K562 (cell line): ENCODE data around the gene KLK3. TPM values are rescaled to one million over a fixed set of nuclear protein-coding genes. Genes with fewer than 3 reads are reported as not detected.

ENCODE experiments used
- ATAC-seq: fragments of 200-7000 bp; cut with Tn5 transposase; 3 replicates; pipeline ENCODE4 v1.9.1; 2020; ENCODE audit warnings: moderate library complexity
- BruUV-seq: library from RNA; stranded (reverse); fragments of 400-500 nt; replicated peaks from 2 replicates; lab custom pipeline; 2021; lab: Mats Ljungman, UMichigan
- CTCF ChIA-PET: fragments of 300-600 bp; formaldehyde crosslinking; extraction: SDS; loops from one replicate; lab custom pipeline; 2021; ENCODE audit warnings: low intra/inter-chr PET ratio; lab: Yijun Ruan, JAX
- POLR2A ChIA-PET: fragments of 300-600, 350-650 bp; sonication (Branson Sonifier 250); formaldehyde crosslinking; extraction: SDS; loops from one replicate; lab custom pipeline; 2021; ENCODE audit warnings: antibody characterized with exemption, inconsistent platforms; lab: Yijun Ruan, JAX
- DNase-seq, 4 experiments: peaks; one replicate each; pipeline versions ENCODE4 v3.0.0 to v3.0.0-alpha.2; 2011 to 2018; ENCODE audit warnings: low spot score in 3 of 4, mixed read lengths in 3 of 4; ENCODE audit errors: extremely low read depth in 1 of 4
- FAIRE-seq: peaks from 2 replicates; lab custom pipeline; 2011; peaks lifted over from hg19 to GRCh38; lab: Jason Lieb, UNC
- H2AFZ ChIP-seq: 2 replicates; pipeline ENCODE4 v1.6.0; 2011; ENCODE audit warnings: low read depth, low read length, control low read depth, inconsistent platforms
- H3K27ac ChIP-seq: fragments of 200-600 bp; 3 replicates; pipeline ENCODE4 v1.8.0; 2011; ENCODE audit warnings: low read depth, mild to moderate bottlenecking, control low read depth, inconsistent platforms, low read length, moderate library complexity, mixed read lengths; ENCODE audit errors: extremely low read depth
- H3K27me3 ChIP-seq, 2 experiments: fragments of 300-600 bp in 1 of 2; 2 replicates in 1 of 2; 3 replicates in 1 of 2; pipeline versions ENCODE4 v1.6.0 to v1.8.0; 2011; ENCODE audit warnings: inconsistent platforms in 2 of 2, low read length in 2 of 2, mild to moderate bottlenecking in 1 of 2, mixed read lengths in 1 of 2, moderate library complexity in 1 of 2; ENCODE audit not compliant: control insufficient read depth in 2 of 2, insufficient read depth in 2 of 2
- H3K36me3 ChIP-seq: fragments of 300-600 bp; 3 replicates; pipeline ENCODE4 v1.8.0; 2011; ENCODE audit warnings: mild to moderate bottlenecking, low read length, inconsistent platforms; ENCODE audit not compliant: control insufficient read depth, insufficient read depth
- H3K4me1 ChIP-seq, 2 experiments: fragments of 200-600 bp in 1 of 2; replicated peaks in 1 of 2; 2 replicates in 1 of 2; 3 replicates in 1 of 2; pipeline versions ENCODE4 v1.5.1 to v1.8.0; 2011; ENCODE audit warnings: inconsistent platforms in 2 of 2, low read length in 2 of 2, mild to moderate bottlenecking in 1 of 2, mixed read lengths in 1 of 2, moderate library complexity in 1 of 2; ENCODE audit not compliant: control insufficient read depth in 2 of 2, insufficient read depth in 2 of 2
- H3K4me2 ChIP-seq: 2 replicates; pipeline ENCODE4 v1.6.1; 2011; ENCODE audit warnings: low read length, control low read depth, inconsistent platforms, mixed read lengths; ENCODE audit not compliant: insufficient read depth
- H3K4me3 ChIP-seq: fragments of 200-600 bp; sonication (generic), shearing (Covaris generic); 2 replicates; pipeline ENCODE4 v1.5.1; 2016; ENCODE audit warnings: control low read depth, inconsistent platforms
- H3K79me2 ChIP-seq: fragments of 200-600 bp; 3 replicates; pipeline ENCODE4 v1.8.0; 2011; ENCODE audit warnings: low read length, inconsistent platforms; ENCODE audit not compliant: control insufficient read depth, insufficient read depth
- H3K9ac ChIP-seq, 2 experiments: 2 replicates each; pipeline versions ENCODE4 v1.6.0 to v1.6.1; 2011; ENCODE audit warnings: low read depth in 2 of 2, low read length in 2 of 2, control low read depth in 1 of 2, inconsistent platforms in 1 of 2, mild to moderate bottlenecking in 1 of 2, mixed read lengths in 1 of 2; ENCODE audit not compliant: insufficient read depth in 1 of 2
- H3K9me1 ChIP-seq: one replicate; pipeline ENCODE4 v1.6.0; 2011; ENCODE audit warnings: inconsistent platforms, mild to moderate bottlenecking, low read length, moderate library complexity; ENCODE audit not compliant: control insufficient read depth, insufficient read depth
- H3K9me3 ChIP-seq: replicated peaks from 2 replicates; pipeline ENCODE4 v1.5.1; 2011; ENCODE audit warnings: low read depth, low read length, inconsistent platforms; ENCODE audit not compliant: control insufficient read depth, insufficient read depth
- H4K20me1 ChIP-seq: replicated peaks from 2 replicates; pipeline ENCODE4 v1.6.1; 2011; ENCODE audit warnings: low read length, inconsistent platforms, mixed read lengths; ENCODE audit not compliant: control insufficient read depth, insufficient read depth
- ADNP ChIP-seq: fragments of 200-800 bp; sonication (Bioruptor generic); IDR thresholded peaks from 2 replicates; pipeline ENCODE4 v1.6.1; 2016; ENCODE audit warnings: missing genetic modification characterization, missing compliant biosample characterization
- BCOR ChIP-seq: fragments of 450-650 bp; IDR thresholded peaks from 2 replicates; pipeline ENCODE4 v1.6.1; 2016
- HDAC2 ChIP-seq: fragments of 450-650 bp; IDR thresholded peaks from 2 replicates; pipeline ENCODE4 v1.6.1; 2016; ENCODE audit warnings: mild to moderate bottlenecking
- KDM1A ChIP-seq, 2 experiments: fragments of 450-650 bp; IDR thresholded peaks; 2 replicates each; pipeline ENCODE4 v1.6.1; 2016; ENCODE audit warnings: mild to moderate bottlenecking in 2 of 2
- MTA2 ChIP-seq: fragments of 450-650 bp; IDR thresholded peaks from 2 replicates; pipeline ENCODE4 v1.6.1; 2016; ENCODE audit warnings: low read depth
- PHF20 ChIP-seq: fragments of 450-650 bp; IDR thresholded peaks from 2 replicates; pipeline ENCODE4 v1.6.1; 2018; ENCODE audit not compliant: partially characterized antibody
- PYGO2 ChIP-seq: fragments of 450-650 bp; IDR thresholded peaks from 2 replicates; pipeline ENCODE4 v1.6.1; 2016; ENCODE audit warnings: mild to moderate bottlenecking, missing genetic modification characterization, moderate library complexity, missing compliant biosample characterization
- RBM25 ChIP-seq: fragments of 200-400 bp; formaldehyde crosslinking; IDR thresholded peaks from 2 replicates; pipeline ENCODE4 v1.6.1; 2018; ENCODE audit warnings: low read length, low read depth, moderate library complexity; ENCODE audit not compliant: severe bottlenecking
- RCOR1 ChIP-seq, 2 experiments: IDR thresholded peaks; 2 replicates each; pipeline ENCODE4 v1.6.1; 2012; ENCODE audit warnings: low read depth in 2 of 2, low read length in 2 of 2, borderline replicate concordance in 1 of 2, improper control_type of control experiment in 1 of 2
- SMARCC2 ChIP-seq: fragments of 450-650 bp; IDR thresholded peaks from 2 replicates; pipeline ENCODE4 v1.6.1; 2017; ENCODE audit warnings: antibody characterized with exemption, moderate library complexity, mild to moderate bottlenecking, low read depth
- ZFP36 ChIP-seq: fragments of 150-350 bp; IDR thresholded peaks from 2 replicates; pipeline ENCODE4 v1.6.1; 2018; ENCODE audit warnings: low read length, low read depth; ENCODE audit not compliant: partially characterized antibody
- ZKSCAN3 ChIP-seq: fragments of 250-450 bp; sonication (Bioruptor Pico); IDR thresholded peaks from 2 replicates; pipeline ENCODE4 v1.4.0; 2020
- ZNF3 ChIP-seq: fragments of 250-450 bp; sonication (Bioruptor Pico); IDR thresholded peaks from 2 replicates; pipeline ENCODE4 v1.5.0; 2021; ENCODE audit warnings: mild to moderate bottlenecking, moderate library complexity
- WGBS: fragments of 100-300 bp; shearing (Covaris generic); methylation state at CpG from one replicate; pipeline ENCODE4 v1.1.6; 2016; ENCODE audit warnings: low coverage, mixed read lengths; ENCODE audit not compliant: insufficient coverage; ENCODE audit errors: missing lambda C conversion rate; 5-methylcytosine and 5-hydroxymethylcytosine counted together
- in situ Hi-C: fragments of 300-500 bp; cut with MboI; formaldehyde crosslinking; loops from 4 replicates; pipeline ENCODE4 v1.15.0; 2018; ENCODE audit warnings: inconsistent platforms, mixed read lengths
- intact Hi-C: fragments of 100-400 bp; cut with micrococcal nuclease; formaldehyde crosslinking; loops from 2 replicates; pipeline ENCODE4 v1.14.2; 2022
- polyA plus RNA-seq, 8 experiments: library from polyadenylated mRNA; depleted of rRNA in 4 of 8; stranded (reverse) in 5 of 8; unstranded in 3 of 8; fragments of >200 nt; fragmentation: Nextera tagmentation in 2 of 8; fragmentation: Illumina TruSeq in 1 of 8; extraction: Ambion mirVana in 2 of 8; extraction: Trizol in 1 of 8; gene quantifications; 2 replicates each; pipeline versions ENCODE4 v1.2.1 to v1.2.3, GENCODE V29; 2011 to 2014; ENCODE audit warnings: inconsistent platforms in 1 of 8, missing spikeins in 1 of 8
- total RNA-seq, 7 experiments: library from RNA; depleted of rRNA in 6 of 7; stranded (reverse); fragments of >200 nt in 6 of 7; fragmentation: Illumina TruSeq in 2 of 7; extraction: Trizol in 2 of 7; gene quantifications; 2 replicates each; pipeline versions ENCODE4 v1.2.1 to v1.2.3, GENCODE V29; 2011 to 2021; ENCODE audit warnings: low replicate concordance in 1 of 7

KLK3 gene
- total and polyA plus RNA-seq, 9 of the 15 experiments (the other 6 are each of a cell fraction or from before 2014, with no cell fraction given) = not detected

- Histone ChIP-seq H4K20me1 (no peaks in the 10 kb centered on the region), H3K4me3 (no peak overlapping the region), H3K36me3 (no peaks in the 10 kb centered on the region), H3K9me1 (peaks cover 4% of the 10 kb centered on the region), H3K4me2 (no peak overlapping the region), H3K9ac (no peak overlapping the region; a peak in 1 of 4 replicates), H3K27ac (no peak overlapping the region), H3K4me1 (peaks cover 0 to 11% of the 10 kb centered on the region in 2 experiments; a peak in 3 of 5 replicates)
- BruUV-seq = no TSS peak
- POLR2A ChIA-PET = no interaction called here
- no peak for DNase-seq
- 21% methylated on average over 3 of the region's 3 CpGs for WGBS
- FAIRE-seq = no peak
- CTCF ChIA-PET = no interaction called here
- in situ Hi-C loops = no loop called here
- ATAC-seq = no peak
- TF ChIP-seq RCOR1 (IDR thresholded peaks at IDR 0.05; ENCODE audit: borderline replicate concordance in 1 of 2, low read depth in 2 of 2, low read length in 2 of 2) (no peak), PHF20 (no peak)
- TF ChIP-seq, all 486 proteins: peak for 0
- intact Hi-C loops = no loop called here
- H3K79me2 ChIP-seq = no peaks in the 10 kb centered on the region
- H3K27me3 ChIP-seq = peaks cover 0 to 11% of the 10 kb centered on the region in 2 experiments; a peak in 2 of 5 replicates
- no peak overlapping the region for H2AFZ ChIP-seq
- H3K9me3 ChIP-seq = 0 out of 2 replicates have a peak, but pooled peaks cover 3% of the 10 kb centered on the region
Observed at GRCh38 chr19:50897612-50898011, 42.9 kb downstream of the KLK3 start.

- no peaks in the 10 kb centered on the region for H3K36me3 ChIP-seq
- CTCF ChIA-PET = no interaction called here
- TF ChIP-seq PYGO2 (tag) (no peak), MTA2 (no peak), ZFP36 (peak; percentile 78), RCOR1 (IDR thresholded peaks at IDR 0.05; ENCODE audit: borderline replicate concordance in 1 of 2, low read depth in 2 of 2, low read length in 2 of 2) (0 out of 4 replicates have a peak, but pooled peaks of 1 of the 2 experiments have one; percentile 19), ADNP (tag) (peak; percentile 89), SMARCC2 (no peak), HDAC2 (0 out of 2 replicates have a peak, but pooled peaks have one; percentile 28), ZNF3 (no peak), KDM1A (IDR thresholded peaks at IDR 0.05) (peak; percentile 57 to 60), RBM25 (peak; percentile 98), BCOR (peak; percentile 95), ZKSCAN3 (CRISPR knock-in tag) (no peak)
- TF ChIP-seq, all 486 proteins: peak for 7
- no peaks in the 10 kb centered on the region for H4K20me1 ChIP-seq
- POLR2A ChIA-PET = no interaction called here
- H3K27me3 ChIP-seq = peaks cover 0 to 8% of the 10 kb centered on the region in 2 experiments; a peak in 2 of 5 replicates
- intact Hi-C loops (no loop called here), in situ Hi-C loops (no loop called here)
- no peak overlapping the region for H2AFZ ChIP-seq
- no peak overlapping the region for H3K27ac ChIP-seq
- H3K4me3 ChIP-seq = no peak overlapping the region
- BruUV-seq = no TSS peak
- DNase-seq (no peak), ATAC-seq (no peak), FAIRE-seq (no peak)
- 0 out of 2 replicates have a peak, but pooled peaks cover 3% of the 10 kb centered on the region for H3K9me3 ChIP-seq
- peaks cover 0 to 11% of the 10 kb centered on the region in 2 experiments; a peak in 3 of 5 replicates for H3K4me1 ChIP-seq
- H3K9ac ChIP-seq = no peak overlapping the region
- WGBS = 14% methylated on average over 4 of the region's 4 CpGs
- peaks cover 4% of the 10 kb centered on the region for H3K9me1 ChIP-seq
- no peak overlapping the region for H3K4me2 ChIP-seq
- H3K79me2 ChIP-seq = no peaks in the 10 kb centered on the region
Observed at GRCh38 chr19:50898018-50898417, 43.3 kb downstream of the KLK3 start.
